NCI-H1417 (cell line): Measurements from ENCODE around the gene TLX2.

Source experiments
- DNase-seq, 3 experiments: peaks; one replicate each; lab custom pipeline; 2025; lab: John Stamatoyannopoulos, UW

The TLX2 gene

DNA sequence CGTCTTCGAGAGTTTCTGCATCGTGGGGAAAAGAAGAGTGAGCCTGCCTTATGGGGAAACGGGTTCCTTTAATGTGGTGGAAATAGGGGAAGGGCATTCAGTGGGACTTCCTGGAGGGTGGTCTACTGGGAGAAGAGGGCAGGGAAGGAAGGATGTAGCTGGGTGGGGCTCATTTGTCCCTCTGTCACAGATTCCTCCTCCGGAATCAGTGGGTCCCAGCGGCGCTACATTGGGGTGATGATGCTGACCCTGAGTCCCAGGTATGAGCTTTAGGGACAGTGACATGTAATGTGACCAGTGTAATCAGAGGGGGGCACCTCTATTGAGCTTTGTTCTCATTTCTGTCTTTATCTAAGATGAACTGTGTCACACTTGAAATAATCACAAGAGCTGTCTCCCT lies 17.4 kb downstream of the TLX2 start:
- no peak for DNase-seq

DNA sequence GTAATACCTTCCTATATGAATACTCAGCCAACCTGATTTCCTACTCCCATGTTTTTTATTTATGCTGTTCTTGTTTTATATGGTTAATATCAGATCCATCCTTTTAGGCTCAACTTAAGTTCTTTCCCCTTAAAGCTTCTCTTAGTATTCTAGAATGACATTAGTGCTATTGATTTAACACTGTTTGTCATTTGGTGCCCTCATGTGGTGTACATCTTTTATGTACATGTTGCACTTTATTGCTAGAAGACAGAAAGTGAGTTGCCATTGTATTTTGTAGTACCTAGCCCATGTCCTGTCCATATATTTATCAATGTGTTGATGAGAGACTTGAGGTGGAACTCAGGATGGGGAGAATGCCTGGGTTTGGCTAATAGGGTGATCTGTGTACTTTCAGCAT lies 18.0 kb downstream of the TLX2 start:
- peak in 1 of 3 experiments; percentile 60 for DNase-seq

DNA sequence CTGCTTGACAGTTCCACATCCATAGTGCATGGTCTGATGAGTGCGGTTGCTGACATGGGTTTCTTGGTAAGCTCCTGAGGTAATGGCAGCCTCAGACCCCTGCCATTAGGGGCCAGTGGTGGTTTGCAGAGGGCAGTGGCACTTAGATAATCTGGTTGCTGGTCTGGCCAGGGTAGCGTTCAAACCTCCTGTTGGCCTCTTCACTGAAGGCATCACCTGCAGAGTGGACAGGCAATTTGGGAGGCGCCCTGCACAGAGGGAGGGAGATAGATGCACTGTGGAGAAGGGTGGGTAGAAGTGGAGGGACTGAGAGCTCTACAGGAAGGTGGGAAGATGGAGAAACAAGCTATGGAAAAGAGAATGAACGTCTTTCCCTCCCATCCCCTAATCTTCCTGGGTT lies 19.2 kb downstream of the TLX2 start:
- DNase-seq = no peak

DNA sequence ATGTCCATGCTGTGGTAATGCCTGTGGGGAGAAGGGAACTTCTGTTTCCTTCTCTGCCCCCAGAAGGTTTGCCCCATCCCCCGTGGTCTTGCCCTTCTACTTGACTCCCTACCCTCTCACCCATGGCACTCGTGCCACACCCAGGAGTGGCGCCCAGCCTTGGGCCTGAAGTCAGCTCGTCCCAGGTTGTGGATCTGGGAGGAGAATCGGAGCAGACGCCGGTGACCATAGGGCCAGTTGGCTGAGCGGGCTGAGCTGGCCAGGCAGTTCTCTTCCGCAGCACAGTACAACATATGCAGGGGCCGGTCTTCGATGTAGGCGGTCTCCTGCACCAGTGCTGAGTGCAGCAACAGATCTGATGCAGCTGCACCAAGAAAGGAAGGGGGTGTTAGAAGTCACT lies 20.2 kb downstream of the TLX2 start:
- DNase-seq = no peak

- no peak for DNase-seq
Measured at GRCh38 chr2:74535440-74535965, 21.3 kb downstream of the TLX2 start.

- DNase-seq = no peak
Measured at GRCh38 chr2:74536166-74536950, 22.1 kb downstream of the TLX2 start.

- no peak for DNase-seq
Measured at GRCh38 chr2:74537140-74537539, 22.9 kb downstream of the TLX2 start.

DNA sequence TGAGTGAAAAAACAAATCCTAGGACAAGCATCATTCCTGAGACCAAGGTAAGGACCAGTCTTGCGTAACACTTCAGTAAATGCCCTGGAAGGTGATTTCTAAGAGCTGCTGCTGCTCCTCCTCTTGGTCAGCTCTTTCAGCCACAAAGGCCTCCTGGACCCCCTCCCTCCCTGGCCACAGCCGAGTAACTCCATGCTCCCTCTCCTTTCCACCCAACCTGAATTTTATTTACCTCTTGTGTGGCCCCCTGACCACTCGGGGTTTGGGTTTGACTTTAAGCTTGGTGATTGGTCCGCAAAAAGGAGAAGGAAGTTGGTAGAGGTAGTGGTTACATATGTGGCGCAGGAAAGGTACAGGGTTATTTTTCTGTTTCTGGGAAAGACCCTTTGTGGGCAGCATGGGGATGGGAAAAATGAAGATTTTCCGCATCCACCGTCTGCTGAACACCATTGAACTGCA lies 24.7 kb downstream of the TLX2 start:
- no peak for DNase-seq

GRCh38 chr2:74540291-74540690 lies 26.0 kb downstream of the TLX2 start:
- no peak for DNase-seq

- DNase-seq = no peak
Measured at GRCh38 chr2:74542978-74543377, 28.7 kb downstream of the TLX2 start.

DNA sequence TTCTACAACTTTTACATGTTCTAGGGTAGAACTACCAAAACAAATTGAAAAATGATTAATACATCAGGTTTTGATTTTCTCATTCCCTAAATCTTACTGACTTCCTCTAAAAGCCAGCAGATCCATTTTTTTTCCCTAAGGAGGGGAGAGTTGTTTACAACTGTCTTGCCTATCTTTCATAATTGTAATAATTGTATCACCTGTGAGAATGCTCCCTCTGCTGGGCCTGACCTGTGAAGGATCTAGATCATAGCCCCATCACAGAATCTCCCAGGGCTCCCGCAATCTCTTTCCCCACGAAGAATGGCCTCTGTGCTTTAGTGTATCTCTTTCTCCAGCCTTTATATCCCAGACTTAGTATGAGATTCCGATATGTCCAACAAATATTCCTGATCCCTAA lies 30.4 kb downstream of the TLX2 start:
- peak in 2 of 3 experiments; percentile 10 to 47 for DNase-seq

- DNase-seq = no peak
Measured at GRCh38 chr2:74546004-74546403, 31.8 kb downstream of the TLX2 start.

GRCh38 chr2:74548285-74548899 lies 34.1 kb downstream of the TLX2 start:
- peak in 2 of 3 experiments; percentile 22 to 87 for DNase-seq

DNA sequence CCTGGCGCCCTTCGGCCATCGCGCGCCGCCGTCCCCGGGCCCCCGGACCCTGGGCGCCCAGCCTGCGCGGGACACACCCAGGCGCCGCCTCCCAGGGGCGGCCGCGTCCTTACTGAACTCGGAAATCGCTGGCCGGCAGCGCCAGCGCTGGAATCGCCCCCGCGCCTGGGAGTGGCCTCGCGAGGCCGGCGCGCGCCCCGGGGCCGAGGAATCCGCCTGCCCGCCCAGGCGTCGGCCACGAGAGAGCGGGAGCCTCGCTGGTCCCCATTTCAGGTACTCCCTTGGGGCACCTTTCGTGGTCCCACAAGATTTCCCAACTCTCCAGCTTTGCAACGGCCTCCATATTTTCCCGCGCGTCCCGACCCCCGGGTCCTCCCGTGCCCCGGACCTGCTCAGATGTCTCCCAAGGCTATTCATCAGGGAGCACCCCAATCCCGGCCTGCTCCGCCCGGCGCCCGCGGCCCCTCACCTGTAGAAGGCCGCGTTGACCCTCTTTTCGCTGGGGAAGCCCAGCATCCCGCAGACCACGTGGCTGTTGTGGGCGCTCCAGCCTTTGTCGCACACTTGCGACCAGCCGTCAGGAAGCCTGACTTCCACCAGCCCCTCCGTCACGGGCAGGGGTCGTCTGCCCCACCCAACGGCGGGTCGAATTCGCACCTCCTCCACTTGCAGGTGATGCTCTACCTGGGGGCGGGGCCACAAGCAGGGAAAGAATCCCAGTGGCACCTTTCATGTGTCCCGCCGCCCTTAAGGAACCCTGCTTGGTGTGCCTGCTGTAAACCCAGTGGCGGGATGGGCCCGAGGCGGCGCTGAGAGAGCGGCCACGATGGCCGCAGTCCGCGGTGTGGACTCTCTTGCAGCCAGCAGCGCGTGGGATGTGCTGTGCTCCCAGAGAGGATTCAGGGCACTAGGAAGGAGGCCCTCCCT lies 34.9 kb downstream of the TLX2 start:
- DNase-seq = peak; percentile 41 to 87 (median 85)

GRCh38 chr2:74550231-74550630 lies 36.0 kb downstream of the TLX2 start:
- DNase-seq = no peak

DNA sequence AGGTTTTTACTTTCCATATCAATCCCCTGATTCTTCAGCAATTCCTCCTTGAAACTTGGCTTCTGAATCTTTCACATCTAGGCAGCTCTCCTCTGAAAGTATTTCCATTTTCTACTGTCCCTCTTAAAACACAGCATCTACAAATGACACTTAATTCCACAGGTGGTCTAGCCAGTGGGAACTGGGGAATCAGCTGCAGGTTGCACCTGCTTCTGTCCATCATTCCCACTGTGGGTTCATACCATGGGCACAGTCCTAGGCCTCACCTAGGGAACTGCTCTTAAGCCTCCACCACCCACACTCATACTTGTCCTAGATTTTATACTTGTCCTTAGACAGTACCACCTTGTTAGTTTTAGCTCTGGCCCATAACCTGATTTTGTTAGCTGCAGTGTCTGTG lies 37.3 kb downstream of the TLX2 start:
- DNase-seq = no peak

- no peak for DNase-seq
Measured at GRCh38 chr2:74551942-74552913, 38.0 kb downstream of the TLX2 start.

GRCh38 chr2:74552914-74553811 lies 38.9 kb downstream of the TLX2 start:
- peak in 2 of 3 experiments; percentile 59 to 66 for DNase-seq

DNA sequence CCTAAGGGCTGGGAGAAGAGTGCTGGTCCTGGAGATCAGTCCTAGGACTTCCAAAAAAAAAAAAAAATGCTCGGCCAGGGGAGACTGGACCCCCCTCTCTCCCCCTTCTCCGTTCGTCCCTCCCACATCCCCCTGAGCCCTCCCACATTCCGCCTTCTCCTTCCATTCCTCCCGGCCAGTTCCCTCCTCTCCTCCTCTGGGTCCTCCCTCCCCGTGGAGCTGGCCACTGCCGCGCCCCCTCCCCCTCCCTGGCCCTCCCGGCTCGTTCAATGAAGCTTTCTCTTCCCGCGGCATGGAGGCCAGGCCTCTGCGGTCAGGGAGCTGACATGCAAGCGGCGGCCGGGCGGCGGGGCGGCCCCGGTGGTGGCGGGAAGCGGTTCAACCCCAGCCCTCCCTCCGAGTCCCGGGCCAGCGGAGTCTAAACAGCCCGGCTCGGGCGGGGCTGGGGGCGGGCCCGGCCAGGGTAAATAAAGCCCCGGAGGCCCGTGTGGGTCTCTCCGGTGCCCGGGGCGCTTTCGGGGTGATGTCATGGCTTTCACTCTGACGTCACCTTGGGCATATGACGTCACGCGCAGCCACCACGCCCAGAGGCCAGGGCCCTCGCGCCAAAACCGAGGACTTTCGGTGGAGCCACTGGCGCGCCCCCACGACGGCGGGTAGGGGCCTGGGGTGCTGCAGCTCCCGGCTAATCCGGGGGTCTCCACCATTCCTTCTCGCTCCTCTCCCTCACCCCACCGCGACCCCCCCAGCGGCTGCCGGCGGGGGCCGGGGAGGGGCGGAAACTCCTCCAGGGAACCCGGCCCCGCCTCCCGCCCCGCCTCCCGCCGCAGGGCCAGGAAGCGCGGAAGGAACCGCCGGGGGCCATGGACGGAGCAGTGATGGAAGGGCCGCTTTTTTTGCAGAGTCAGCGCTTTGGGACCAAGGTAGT lies 39.9 kb downstream of the TLX2 start, which contains the start of the genes DOK1 and LOXL3:
Gene DOK1 (plus strand): TSS at position 829 of the 928 bp plus-strand sequence. CDS start 35 bp downstream, at position 864.
Gene LOXL3 (minus strand): TSS at position 51 of the 928 bp plus-strand sequence. CDS start 1,308 bp downstream, outside the sequence.
- DNase-seq = peak; percentile 33 to 86 (median 86)
